Activated T-helper 17 cell treated with anti-CD3 and anti-CD28 coated beads, Interleukin-2, amount 50 U/mL, for 72 hours (primary cell): ENCODE results near the gene S100A7. TPM values are rescaled to one million over a fixed set of nuclear protein-coding genes. Genes with fewer than 3 reads are reported as not detected.

Experiments
- total RNA-seq, 2 donors: library from RNA; stranded (reverse); gene quantifications; one replicate each; pipeline ENCODE4 v1.2.3, GENCODE V29; 2022

Gene S100A7
- total RNA-seq, 2 donors from 2014 or later = not detected

Other genes with a start within 250 kb of the S100A7 start
- not detected for gene PRR9, start 243.1 kb downstream of the S100A7 start, total RNA-seq
- gene LORICRIN, start 201.0 kb downstream of the S100A7 start, total RNA-seq = not detected
- not detected for gene PGLYRP3, start 147.7 kb downstream of the S100A7 start, total RNA-seq
- under 1 TPM; 0.22 to 0.26 TPM for gene PGLYRP4, start 111.8 kb downstream of the S100A7 start, total RNA-seq
- under 1 TPM in 1 of 2 donors, not detected in 1; 0.66 TPM for gene S100A9, start 102.8 kb downstream of the S100A7 start, total RNA-seq
- not detected for gene S100A12, start 85.0 kb downstream of the S100A7 start, total RNA-seq
- not detected for gene S100A8, start 69.6 kb downstream of the S100A7 start, total RNA-seq
- not detected for gene S100A7A, start 44.1 kb downstream of the S100A7 start, total RNA-seq
- 100 to 1,000 TPM; 530 to 753 TPM for gene S100A6, start 75.3 kb upstream of the S100A7 start, total RNA-seq
- 1 to 10 TPM; 3.2 to 9.6 TPM for gene S100A5, start 80.3 kb upstream of the S100A7 start, total RNA-seq
- gene S100A4, start 85.2 kb upstream of the S100A7 start, total RNA-seq = 1,000 to 10,000 TPM; 1,035 to 1,445 TPM
- gene S100A3, start 88.6 kb upstream of the S100A7 start, total RNA-seq = not detected
- 10 to 100 TPM; 10.1 to 10.7 TPM for gene S100A2, start 105.2 kb upstream of the S100A7 start, total RNA-seq
- gene S100A16, start 152.5 kb upstream of the S100A7 start, total RNA-seq = not detected
- gene S100A14, start 155.7 kb upstream of the S100A7 start, total RNA-seq = under 1 TPM in 1 of 2 donors, not detected in 1; 0.71 TPM
- 1 to 10 TPM; 6.8 to 7.9 TPM for gene S100A13, start 166.9 kb upstream of the S100A7 start, total RNA-seq
- not detected for gene S100A1, start 167.8 kb upstream of the S100A7 start, total RNA-seq
- 10 to 100 TPM; 70.6 to 88.6 TPM for gene CHTOP, start 173.4 kb upstream of the S100A7 start, total RNA-seq
- gene SNAPIN, start 198.1 kb upstream of the S100A7 start, total RNA-seq = 10 to 100 TPM; 27.3 to 29.0 TPM
- 100 to 1,000 TPM; 153 to 245 TPM for gene ILF2, start 210.3 kb upstream of the S100A7 start, total RNA-seq
- gene NPR1, start 218.0 kb upstream of the S100A7 start, total RNA-seq = under 1 TPM in 1 of 2 donors, not detected in 1; 0.19 TPM